ENCODE data around the gene ADAM30. TPM values are rescaled to one million over a fixed set of nuclear protein-coding genes. Genes with fewer than 3 reads are reported as not detected.

ADAM30 gene
- total and polyA plus RNA-seq, 11 donors = not detected

- no peak for DNase-seq
These were observed 12.5 kb downstream of the ADAM30 start for GRCh38 chr1:119883826-119884225.

GRCh38 chr1:119882132-119883049 is 13.9 kb downstream of the ADAM30 start:
- intact Hi-C loops (cut with DNase I) = no loop called here
- Histone ChIP-seq H3K9me3 (no peaks in the 10 kb centered on the region), H3K36me3 (no peaks in the 10 kb centered on the region), H3K27ac (peak overlapping the region in 1 of 12 donors; percentile 60), H3K4me3 (no peak overlapping the region), H3K27me3 (peaks cover 0 to 6% (median 0%) of the 10 kb centered on the region in 9 donors), H3K4me1 (peaks cover 0 to 11% (median 0%) of the 10 kb centered on the region in 12 donors)
- ATAC-seq (no peak), DNase-seq (no peak)
- no peak for TF ChIP-seq POLR2A (IDR thresholded peaks at IDR 0.05)
- 53 to 81% (median 79%) methylated on average over 5 of the region's 5 CpGs for WGBS, 4 donors

More at GRCh38 chr1:119883826-119884225, 12.5 kb downstream of the ADAM30 start:
- Histone ChIP-seq H3K9me3 (peaks cover 0 to 11% (median 0%) of the 10 kb centered on the region in 12 donors), H3K4me1 (peaks cover 0 to 11% (median 0%) of the 10 kb centered on the region in 12 donors), H3K27me3 (peaks cover 0 to 6% (median 0%) of the 10 kb centered on the region in 9 donors), H3K36me3 (no peaks in the 10 kb centered on the region), H3K4me3 (no peak overlapping the region), H3K27ac (no peak overlapping the region)
- 90 to 92% (median 90%) methylated on average over 3 of the region's 3 CpGs for WGBS, 4 donors
- no peak for ATAC-seq
- intact Hi-C loops (cut with DNase I) = no loop called here
- no peak for TF ChIP-seq CTCF (IDR thresholded peaks at IDR 0.05)
- TF ChIP-seq POLR2A (IDR thresholded peaks at IDR 0.05) = no peak

- intact Hi-C loops (cut with DNase I) = loop anchor here in 3 of 10 donors (10.0 kb wide), 3 partner anchors 65 to 265 kb away; no protein-coding TSS in a partner anchor
- peaks cover 0 to 11% (median 0%) of the 10 kb centered on the region in 12 donors for H3K4me1 ChIP-seq
- no peak overlapping the region for H3K4me3 ChIP-seq
- no peaks in the 10 kb centered on the region for H3K9me3 ChIP-seq
- 79 to 90% (median 86%) methylated on average over 12 of the region's 12 CpGs for WGBS, 4 donors
- no peak overlapping the region for H3K27ac ChIP-seq
- H3K36me3 ChIP-seq = no peaks in the 10 kb centered on the region
- no peak for DNase-seq
- H3K27me3 ChIP-seq = no peaks in the 10 kb centered on the region
- ATAC-seq = no peak
- TF ChIP-seq CTCF (IDR thresholded peaks at IDR 0.05) (no peak), POLR2A (IDR thresholded peaks at IDR 0.05) (no peak)
These were observed 16.5 kb downstream of the ADAM30 start for GRCh38 chr1:119879510-119880434.

- no peak for DNase-seq
- Histone ChIP-seq H3K36me3 (no peaks in the 10 kb centered on the region), H3K4me3 (no peak overlapping the region), H3K27me3 (no peaks in the 10 kb centered on the region), H3K4me1 (peaks cover 0 to 11% (median 0%) of the 10 kb centered on the region in 12 donors), H3K27ac (no peak overlapping the region), H3K9me3 (no peaks in the 10 kb centered on the region)
- ATAC-seq = no peak
- no peak for TF ChIP-seq POLR2A (IDR thresholded peaks at IDR 0.05)
- TF ChIP-seq CTCF (IDR thresholded peaks at IDR 0.05) = no peak
- intact Hi-C loops (cut with DNase I) = loop anchor here in 3 of 10 donors (10.0 kb wide), 3 partner anchors 67 to 267 kb away; no protein-coding TSS in a partner anchor
These were observed 18.1 kb downstream of the ADAM30 start for GRCh38 chr1:119878171-119878570.

All from heart left ventricle (tissue), 16 donors.